Esophagus mucosa (tissue), 1 donor: ENCODE measurements around the gene PLCG1. TPM values are rescaled to one million over a fixed set of nuclear protein-coding genes. Genes with fewer than 3 reads are reported as not detected.

Experiments
- ATAC-seq: fragments of 200-7000 bp; cut with Tn5 transposase; one replicate; pipeline ENCODE4 v1.9.1; 2020
- total RNA-seq: library from RNA; stranded (reverse); gene quantifications from one replicate; pipeline ENCODE4 v1.2.4, GENCODE V29; 2023
- donor health status: DM: yes; HTN: yes; CAD: no.

The PLCG1 gene
- total RNA-seq, 1 donor from 2014 or later: 27.1 TPM

DNA sequence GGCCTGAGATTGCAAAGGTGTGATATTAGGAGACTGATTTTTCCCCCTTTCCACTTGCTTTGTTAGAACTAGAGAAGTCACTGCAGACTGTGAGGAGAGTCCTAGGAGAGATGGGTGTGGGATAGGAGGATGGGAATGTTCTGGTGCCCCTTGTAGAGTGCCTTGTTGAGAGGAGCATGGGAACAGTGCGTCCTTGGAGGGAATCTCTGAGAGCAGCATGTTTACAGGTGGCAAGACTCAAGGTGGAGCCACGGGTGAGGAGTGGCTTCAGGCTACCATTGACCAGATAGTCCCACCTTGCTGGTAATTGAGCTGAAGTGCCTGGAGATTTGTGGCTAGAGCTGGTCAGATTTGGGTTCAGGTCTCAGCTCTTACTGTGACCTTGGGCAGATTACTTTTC, 6.0 kb downstream of the PLCG1 start:
- ATAC-seq: no peak

DNA sequence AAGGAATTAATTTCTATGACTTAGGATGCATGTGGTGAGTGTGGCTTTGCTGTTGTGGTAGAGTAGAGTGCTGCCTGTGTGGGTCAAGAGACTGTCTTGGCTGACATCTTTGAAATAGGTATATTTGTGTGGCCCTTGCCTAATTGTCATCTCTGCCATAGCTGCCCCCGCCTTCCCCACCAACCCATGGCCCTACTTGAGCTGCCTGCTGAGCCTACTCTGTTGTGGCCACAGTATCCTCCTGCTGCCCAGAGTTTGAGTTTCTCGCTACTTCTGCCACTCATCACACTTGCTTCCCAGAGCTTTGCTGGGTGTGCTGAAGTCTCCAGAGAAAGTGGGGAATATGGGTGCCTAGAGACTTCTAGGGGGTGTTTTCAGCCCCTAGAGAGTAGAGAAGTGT, 8.0 kb downstream of the PLCG1 start:
- no peak for ATAC-seq

DNA sequence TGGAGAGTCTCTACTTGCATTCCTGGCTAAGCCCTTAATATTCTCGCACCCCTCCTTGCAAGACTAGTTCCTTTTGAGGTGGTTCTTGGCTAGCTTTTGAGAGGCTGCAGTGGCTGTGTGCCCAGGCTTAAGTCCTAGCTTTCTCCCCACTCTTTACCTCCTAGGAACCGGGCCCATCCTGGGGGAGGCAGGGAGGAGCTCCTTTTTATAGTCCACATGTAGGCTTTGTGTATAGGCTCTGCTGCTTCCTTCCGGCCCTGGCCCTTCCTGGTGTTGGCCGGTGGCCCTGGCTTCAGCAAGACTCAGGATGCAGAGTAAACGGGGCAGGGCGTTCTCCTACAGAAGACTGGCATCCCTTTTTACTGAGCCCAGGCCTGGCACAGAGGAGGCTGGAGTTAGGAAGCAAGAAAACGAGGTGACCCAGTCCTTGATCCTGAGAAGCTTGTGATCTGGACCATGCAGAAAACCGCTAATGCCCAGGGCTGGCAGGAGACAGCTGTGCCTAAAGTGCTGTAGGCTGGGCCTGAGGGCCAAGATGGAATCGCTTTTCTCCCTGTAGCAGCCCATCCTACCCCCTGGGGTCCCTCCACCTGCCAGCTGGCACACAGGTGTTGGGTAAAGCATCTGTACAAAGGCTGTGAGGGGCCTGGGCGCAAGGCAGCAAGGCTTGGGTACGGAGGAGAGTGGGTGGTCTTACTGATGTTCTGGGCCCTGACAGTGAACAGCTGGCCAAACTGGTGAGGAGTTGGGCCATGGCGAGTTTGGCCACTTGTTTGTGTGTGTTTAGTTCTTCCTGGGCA, 8.7 kb downstream of the PLCG1 start:
- peak; percentile 33 for ATAC-seq

GRCh38 chr20:41147767-41148191, 10.4 kb downstream of the PLCG1 start:
- ATAC-seq: no peak

GRCh38 chr20:41148942-41149341, 11.6 kb downstream of the PLCG1 start:
- no peak for ATAC-seq

- ATAC-seq: no peak
These were observed 13.3 kb downstream of the PLCG1 start for GRCh38 chr20:41150664-41151063.

DNA sequence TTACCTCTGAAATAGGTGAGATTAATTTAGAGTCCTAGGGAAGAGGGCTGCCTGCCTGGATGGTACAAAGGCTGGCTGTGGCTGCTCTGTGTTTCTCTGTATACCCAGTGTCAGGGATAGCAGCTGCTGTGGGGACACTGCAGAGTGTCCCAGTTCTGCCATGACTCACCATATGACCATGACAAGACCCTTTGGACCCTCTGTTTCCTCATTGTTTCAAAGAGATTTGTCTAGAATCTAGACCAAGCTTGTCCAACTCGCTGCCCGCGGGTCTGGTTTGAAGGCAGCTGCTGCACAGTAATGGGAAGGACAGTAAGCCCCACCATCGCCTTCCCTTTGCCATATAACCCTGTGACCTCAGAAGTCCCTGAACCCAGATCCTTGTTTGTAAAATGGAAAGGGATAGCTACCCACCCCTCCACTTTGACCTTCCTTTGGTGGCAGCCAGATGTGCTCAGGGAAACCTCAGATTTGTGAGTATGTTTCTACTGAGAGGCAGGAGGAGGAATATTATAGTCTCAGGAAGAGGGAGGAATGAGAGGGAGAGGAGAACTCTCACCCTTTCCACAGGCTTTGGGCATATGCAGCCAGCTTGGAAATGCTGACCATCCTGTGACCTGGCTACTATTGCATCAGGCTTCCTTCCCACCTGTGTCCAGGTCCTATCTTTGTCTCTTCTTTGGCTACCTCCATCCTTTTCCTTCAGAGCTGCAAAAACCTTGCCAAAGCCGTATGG, 14.0 kb downstream of the PLCG1 start:
- no peak for ATAC-seq

DNA sequence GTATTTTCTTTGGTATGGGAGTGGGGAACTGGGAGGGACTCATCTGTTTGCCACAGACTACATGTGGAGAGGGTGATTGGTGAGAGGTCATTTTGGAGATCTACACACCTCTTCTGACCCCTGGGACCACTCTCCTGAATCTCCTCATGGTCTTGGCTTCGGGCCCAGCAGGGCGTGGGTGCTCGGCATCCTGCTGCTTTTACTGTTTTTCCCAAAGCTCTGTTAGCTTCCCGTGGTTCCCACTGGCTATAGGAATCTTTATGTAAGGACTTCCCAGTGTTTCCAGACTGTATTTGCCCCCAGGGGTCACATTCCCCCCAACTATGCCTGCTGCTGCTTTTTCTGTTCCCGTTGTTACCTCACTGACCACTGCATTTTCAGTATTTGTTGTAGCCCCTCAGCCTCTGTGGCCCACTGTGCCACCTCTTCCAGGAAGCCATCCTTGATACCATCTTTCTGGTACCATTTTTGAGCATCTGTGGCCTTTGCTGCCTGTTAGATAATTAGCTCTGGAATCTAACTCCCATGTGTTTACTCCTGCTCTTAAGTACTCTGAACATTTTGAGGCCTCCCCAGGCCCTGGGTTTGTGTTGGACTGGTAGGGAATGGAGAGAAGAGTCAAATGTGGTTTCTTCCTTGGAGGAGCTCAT, 14.9 kb downstream of the PLCG1 start:
- no peak for ATAC-seq

GRCh38 chr20:41154436-41155176, 17.3 kb downstream of the PLCG1 start:
- ATAC-seq: no peak

DNA sequence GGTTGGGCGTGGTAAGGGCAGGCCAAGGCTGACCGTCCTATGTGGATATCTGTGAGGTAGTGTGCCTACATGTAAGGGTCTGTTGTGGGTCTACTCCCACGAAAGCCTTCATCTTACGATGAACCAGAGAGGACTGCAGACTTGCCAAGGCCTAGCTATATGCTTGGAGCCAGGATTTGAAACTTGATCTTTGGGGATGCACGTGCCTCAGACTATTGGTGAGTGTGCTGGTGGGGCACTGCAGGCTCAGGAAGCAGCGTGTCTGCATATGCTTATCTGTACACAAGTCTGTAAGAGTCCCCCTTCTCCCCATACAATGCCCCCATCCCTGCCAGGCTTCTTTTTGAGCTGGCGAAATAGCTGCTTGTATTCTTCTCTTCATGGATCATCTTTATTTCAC, 17.9 kb downstream of the PLCG1 start:
- no peak for ATAC-seq

DNA sequence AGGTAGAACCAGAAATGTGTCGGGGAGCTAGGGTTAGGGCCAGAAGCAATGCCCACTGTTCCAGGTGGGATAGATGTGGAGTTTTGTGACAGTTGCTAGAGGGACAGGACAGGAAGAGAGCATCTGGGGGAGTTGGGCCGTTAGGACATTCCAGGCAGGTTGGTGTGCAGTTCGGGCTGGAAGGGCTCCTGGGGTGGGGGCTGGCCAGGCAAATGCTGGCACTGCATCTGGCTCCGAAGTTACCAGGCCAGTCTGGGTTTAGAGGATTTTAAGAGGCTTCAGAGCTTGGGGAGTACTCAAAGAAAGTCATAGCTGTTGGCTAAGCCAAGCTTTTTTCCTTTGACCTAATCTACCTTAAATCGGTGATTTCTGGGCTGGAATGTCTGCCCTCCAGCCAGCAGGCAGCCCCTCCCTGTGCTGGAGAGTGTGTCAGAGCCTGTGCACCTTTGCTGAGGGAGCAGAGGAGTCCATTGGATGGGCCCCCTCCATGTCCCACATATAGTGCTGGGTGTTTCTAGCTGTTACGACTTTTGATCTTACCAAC, 20.8 kb downstream of the PLCG1 start:
- no peak for ATAC-seq

DNA sequence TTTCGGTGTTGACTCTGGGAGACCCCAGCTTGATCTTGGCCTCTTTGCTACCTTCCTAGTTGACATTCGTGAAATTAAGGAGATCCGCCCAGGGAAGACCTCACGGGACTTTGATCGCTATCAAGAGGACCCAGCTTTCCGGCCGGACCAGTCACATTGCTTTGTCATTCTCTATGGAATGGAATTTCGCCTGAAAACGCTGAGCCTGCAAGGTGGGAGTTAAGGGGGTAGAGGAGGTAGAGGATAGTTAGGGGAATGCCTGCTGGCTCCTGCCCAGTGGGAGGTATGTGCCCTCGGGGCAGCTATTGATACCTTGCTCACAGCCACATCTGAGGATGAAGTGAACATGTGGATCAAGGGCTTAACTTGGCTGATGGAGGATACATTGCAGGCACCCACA, 22.2 kb downstream of the PLCG1 start:
- ATAC-seq: no peak

DNA sequence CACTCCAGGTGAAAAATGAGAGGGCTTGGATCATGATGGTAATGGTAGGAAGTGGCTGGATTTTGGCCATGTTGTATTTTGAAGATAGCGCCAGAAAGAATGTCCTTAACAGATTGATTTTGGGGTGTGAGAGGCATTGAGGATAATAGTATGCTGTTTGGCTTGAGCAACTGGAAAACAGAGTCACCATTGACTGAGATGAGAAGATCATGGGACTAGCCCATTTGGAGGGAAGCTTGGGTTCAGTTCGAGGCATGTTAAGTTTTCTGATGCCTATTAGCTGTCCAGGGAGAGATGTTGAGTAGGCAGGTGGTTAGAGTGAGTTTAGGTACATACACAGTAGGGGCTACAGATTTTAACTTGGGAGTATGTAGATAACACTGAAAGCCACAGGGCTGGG, 23.3 kb downstream of the PLCG1 start:
- ATAC-seq: no peak

DNA sequence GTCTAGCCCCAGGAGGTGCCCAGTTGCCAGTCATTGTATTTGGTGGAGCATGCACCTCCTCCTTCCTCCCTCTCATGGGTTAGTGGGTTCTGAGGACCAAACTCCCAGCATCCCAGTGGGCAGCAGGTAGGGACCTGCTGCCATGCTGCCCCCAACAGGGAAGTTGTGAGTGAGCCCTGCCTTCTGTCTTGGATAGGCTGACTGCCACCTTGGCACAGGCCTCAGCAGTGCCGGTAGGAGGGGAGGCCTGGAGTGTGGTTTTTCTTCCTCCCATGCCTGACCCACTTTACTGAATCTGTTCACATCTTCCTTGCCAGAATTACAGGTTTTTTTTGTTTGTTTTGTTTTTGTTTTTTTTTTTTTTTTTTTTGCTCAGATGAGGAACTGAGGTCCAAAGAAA, 24.5 kb downstream of the PLCG1 start:
- no peak for ATAC-seq

DNA sequence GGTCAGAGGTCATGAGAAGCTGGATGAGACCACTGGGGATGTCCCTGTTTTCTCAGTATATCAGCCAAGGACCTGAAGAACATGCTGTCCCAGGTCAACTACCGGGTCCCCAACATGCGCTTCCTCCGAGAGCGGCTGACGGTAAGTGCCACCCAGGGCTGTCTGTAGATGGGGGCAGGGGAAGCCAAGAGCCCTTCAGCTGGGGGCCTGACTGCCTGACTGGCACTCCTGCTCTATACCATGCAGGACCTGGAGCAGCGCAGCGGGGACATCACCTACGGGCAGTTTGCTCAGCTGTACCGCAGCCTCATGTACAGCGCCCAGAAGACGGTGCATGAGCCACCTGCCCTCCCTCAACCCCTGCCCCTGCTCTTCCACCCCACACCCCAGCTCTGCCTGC, 25.1 kb downstream of the PLCG1 start:
- ATAC-seq: no peak

DNA sequence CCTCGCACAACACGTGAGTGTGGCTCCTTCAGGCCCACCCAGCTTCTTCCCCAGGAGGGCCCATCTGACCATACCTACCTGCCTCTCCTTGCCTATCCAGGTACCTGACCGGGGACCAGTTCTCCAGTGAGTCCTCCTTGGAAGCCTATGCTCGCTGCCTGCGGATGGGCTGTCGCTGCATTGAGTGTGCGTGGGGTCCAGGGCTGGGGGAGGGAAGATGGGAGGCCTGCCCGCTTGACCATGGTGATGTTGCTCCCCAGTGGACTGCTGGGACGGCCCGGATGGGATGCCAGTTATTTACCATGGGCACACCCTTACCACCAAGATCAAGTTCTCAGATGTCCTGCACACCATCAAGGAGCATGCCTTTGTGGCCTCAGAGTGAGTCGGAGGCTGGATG, 26.5 kb downstream of the PLCG1 start:
- no peak for ATAC-seq

- ATAC-seq: no peak
These were observed 27.9 kb downstream of the PLCG1 start for GRCh38 chr20:41165001-41165882.

GRCh38 chr20:41166201-41167117, 29.1 kb downstream of the PLCG1 start:
- ATAC-seq: no peak

DNA sequence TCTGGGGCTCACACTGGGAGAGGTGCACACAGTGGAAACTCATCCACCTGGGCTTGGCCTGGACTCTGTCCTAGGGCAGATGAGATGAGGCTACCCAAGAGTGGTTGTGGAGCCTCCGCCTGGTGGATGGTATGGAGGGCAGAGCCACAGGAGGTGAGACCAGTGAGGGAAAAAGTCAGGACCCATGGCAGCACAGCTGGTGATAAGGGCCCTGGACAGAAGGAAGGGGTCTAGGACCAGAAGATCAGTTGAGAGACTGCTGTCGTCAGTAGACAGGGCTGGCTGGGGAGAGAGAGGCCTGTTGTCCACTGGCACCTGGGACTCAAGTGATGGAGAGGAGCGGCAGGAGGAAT, 29.8 kb downstream of the PLCG1 start:
- ATAC-seq: no peak

GRCh38 chr20:41167481-41168253, 30.3 kb downstream of the PLCG1 start:
- ATAC-seq: no peak
